Transverse colon (tissue), 3 donors: ENCODE results near the gene NIPSNAP2.

Experiments
- CTCF ChIP-seq, 5 experiments: fragments of 200-600 bp in 3 of 5; fragments of 450-650 bp in 2 of 5; sonication (generic) in 3 of 5; IDR thresholded peaks; 1 replicate in 2 of 5; 2 replicates in 3 of 5; pipeline ENCODE4 v1.5.1; 2016 to 2017; ENCODE audit warnings: antibody characterized with exemption in 5 of 5, inconsistent platforms in 3 of 5, mild to moderate bottlenecking in 2 of 5, moderate library complexity in 1 of 5
- EP300 ChIP-seq: sonication (generic); formaldehyde crosslinking; IDR thresholded peaks from one replicate; pipeline ENCODE4 v1.6.1; 2017; ENCODE audit warnings: antibody characterized with exemption, low read depth
- POLR2A ChIP-seq: fragments of 450-650 bp; IDR thresholded peaks from one replicate; pipeline ENCODE4 v1.6.1; 2016; ENCODE audit warnings: antibody characterized with exemption, mild to moderate bottlenecking, moderate library complexity

- TF ChIP-seq CTCF (IDR thresholded peaks at IDR 0.05) (no peak), POLR2A (no peak), EP300 (no peak)
These were observed 19.2 kb downstream of the NIPSNAP2 start for GRCh38 chr7:55983537-55983936.
